Brain microvascular endothelial cell (primary cell): ENCODE measurements around the gene PATJ.

Experiments
- DNase-seq: peaks from one replicate; pipeline ENCODE4 v3.0.0-alpha.2; 2020
- H3K27ac ChIP-seq: fragments of 250-450 bp; sonication (Bioruptor Pico); 2 replicates; pipeline ENCODE4 v1.5.1; 2020; ENCODE audit warnings: mild to moderate bottlenecking, moderate library complexity
- H3K27me3 ChIP-seq: fragments of 250-450 bp; sonication (Bioruptor Pico); replicated peaks from 2 replicates; pipeline ENCODE4 v1.5.1; 2020; ENCODE audit warnings: mild to moderate bottlenecking
- H3K36me3 ChIP-seq: fragments of 250-450 bp; sonication (Bioruptor Pico); replicated peaks from 2 replicates; pipeline ENCODE4 v1.5.1; 2020; ENCODE audit warnings: mild to moderate bottlenecking
- H3K4me3 ChIP-seq: 2 replicates; pipeline ENCODE4 v1.5.1; 2011; ENCODE audit warnings: low read depth, mild to moderate bottlenecking, control low read depth, low read length, moderate library complexity
- in situ Hi-C: cut with HindIII; loops from 2 replicates; pipeline ENCODE4 v1.10.0; 2017; ENCODE audit warnings: low sequenced_read_pairs, low pct_ligation_motif_present
- TF ChIP-seq, protein P1 (sequence below): IDR thresholded peaks from 2 replicates; pipeline ENCODE4 v1.5.1; 2011; ENCODE audit warnings: low read depth, mild to moderate bottlenecking, moderate library complexity, low read length, control low read depth, inconsistent platforms; ENCODE audit errors: missing control alignments

The PATJ gene

GRCh38 chr1:62012836-62013235 is 270.6 kb downstream of the PATJ start:
- TF ChIP-seq, protein P1, sequence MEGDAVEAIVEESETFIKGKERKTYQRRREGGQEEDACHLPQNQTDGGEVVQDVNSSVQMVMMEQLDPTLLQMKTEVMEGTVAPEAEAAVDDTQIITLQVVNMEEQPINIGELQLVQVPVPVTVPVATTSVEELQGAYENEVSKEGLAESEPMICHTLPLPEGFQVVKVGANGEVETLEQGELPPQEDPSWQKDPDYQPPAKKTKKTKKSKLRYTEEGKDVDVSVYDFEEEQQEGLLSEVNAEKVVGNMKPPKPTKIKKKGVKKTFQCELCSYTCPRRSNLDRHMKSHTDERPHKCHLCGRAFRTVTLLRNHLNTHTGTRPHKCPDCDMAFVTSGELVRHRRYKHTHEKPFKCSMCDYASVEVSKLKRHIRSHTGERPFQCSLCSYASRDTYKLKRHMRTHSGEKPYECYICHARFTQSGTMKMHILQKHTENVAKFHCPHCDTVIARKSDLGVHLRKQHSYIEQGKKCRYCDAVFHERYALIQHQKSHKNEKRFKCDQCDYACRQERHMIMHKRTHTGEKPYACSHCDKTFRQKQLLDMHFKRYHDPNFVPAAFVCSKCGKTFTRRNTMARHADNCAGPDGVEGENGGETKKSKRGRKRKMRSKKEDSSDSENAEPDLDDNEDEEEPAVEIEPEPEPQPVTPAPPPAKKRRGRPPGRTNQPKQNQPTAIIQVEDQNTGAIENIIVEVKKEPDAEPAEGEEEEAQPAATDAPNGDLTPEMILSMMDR: no peak
- no peak for DNase-seq
- in situ Hi-C loops: no loop called here
- Histone ChIP-seq H3K36me3 (no peaks in the 10 kb centered on the region), H3K27me3 (no peaks in the 10 kb centered on the region), H3K4me3 (no peak overlapping the region), H3K27ac (no peak overlapping the region)

GRCh38 chr1:62013264-62013663 is 271.0 kb downstream of the PATJ start:
- TF ChIP-seq, protein P1: no peak
- Histone ChIP-seq H3K4me3 (no peak overlapping the region), H3K36me3 (no peaks in the 10 kb centered on the region), H3K27me3 (no peaks in the 10 kb centered on the region), H3K27ac (no peak overlapping the region)
- no peak for DNase-seq
- in situ Hi-C loops: no loop called here

DNA sequence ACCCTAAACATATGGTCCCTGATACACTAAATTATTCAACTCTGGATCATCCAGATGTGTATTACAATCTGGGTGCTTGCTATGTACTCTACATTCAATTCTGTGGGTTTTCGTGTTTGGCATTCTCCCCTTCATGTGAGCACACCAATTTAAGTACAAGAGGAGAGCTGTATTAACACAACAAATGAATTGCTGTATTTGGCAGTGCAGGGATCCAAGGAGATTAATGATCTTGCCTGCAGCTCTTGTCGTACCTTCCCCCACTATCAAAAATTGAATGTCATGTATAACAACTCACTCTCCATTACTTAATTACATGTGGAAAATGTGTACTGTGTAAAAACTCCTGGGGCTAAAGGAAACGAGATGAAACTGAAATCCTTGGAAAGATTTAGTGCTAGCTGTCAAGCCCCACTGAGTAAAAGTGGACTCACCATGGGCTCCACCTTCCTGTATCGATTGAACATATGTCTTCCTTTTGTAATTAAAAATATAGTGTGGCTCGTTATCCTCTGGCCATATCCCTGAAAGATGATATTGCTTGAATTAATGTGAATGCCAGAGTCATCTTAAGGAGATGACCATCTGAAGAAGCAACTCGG is 280.2 kb downstream of the PATJ start:
- TF ChIP-seq, protein P1: no peak
- no peak for DNase-seq
- in situ Hi-C loops: no loop called here

GRCh38 chr1:62024690-62025089 is 282.4 kb downstream of the PATJ start:
- in situ Hi-C loops: no loop called here
- TF ChIP-seq, protein P1: no peak
- H3K36me3 ChIP-seq: no peaks in the 10 kb centered on the region
- no peaks in the 10 kb centered on the region for H3K27me3 ChIP-seq
- no peak overlapping the region for H3K4me3 ChIP-seq
- no peak for DNase-seq
- H3K27ac ChIP-seq: no peak overlapping the region

More for the DNA sequence above, 280.2 kb downstream of the PATJ start:
- H3K36me3 ChIP-seq: no peaks in the 10 kb centered on the region
- H3K27ac ChIP-seq: no peak overlapping the region
- no peaks in the 10 kb centered on the region for H3K27me3 ChIP-seq
- no peak overlapping the region for H3K4me3 ChIP-seq

DNA sequence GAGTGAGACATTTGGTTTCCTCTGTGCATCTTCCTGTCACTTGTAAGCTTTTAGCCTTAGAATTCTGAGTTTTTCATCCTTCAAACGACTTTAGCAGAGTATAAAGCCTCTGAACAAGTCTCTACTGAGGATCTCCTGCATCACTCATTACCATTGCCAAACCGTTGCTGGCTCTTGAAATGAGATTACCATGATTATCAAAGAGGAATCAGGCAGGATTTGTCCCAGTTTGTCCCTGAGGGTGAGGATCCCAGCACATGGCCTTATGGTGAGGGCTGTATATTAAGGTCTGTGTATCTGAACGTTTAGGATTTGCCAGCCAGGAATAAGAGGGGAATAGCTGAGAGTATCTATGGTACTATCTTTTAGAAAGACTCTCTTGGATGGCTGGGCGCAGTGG is 282.9 kb downstream of the PATJ start:
- H3K36me3 ChIP-seq: no peaks in the 10 kb centered on the region
- in situ Hi-C loops: no loop called here
- TF ChIP-seq, protein P1: no peak
- no peak overlapping the region for H3K27ac ChIP-seq
- H3K27me3 ChIP-seq: no peaks in the 10 kb centered on the region
- H3K4me3 ChIP-seq: no peak overlapping the region
- DNase-seq: no peak

GRCh38 chr1:62025892-62026291 is 283.6 kb downstream of the PATJ start:
- DNase-seq: no peak
- Histone ChIP-seq H3K27ac (no peak overlapping the region), H3K27me3 (no peaks in the 10 kb centered on the region), H3K36me3 (no peaks in the 10 kb centered on the region), H3K4me3 (no peak overlapping the region)
- TF ChIP-seq, protein P1: no peak
- in situ Hi-C loops: no loop called here
